HepG2 (cell line): ENCODE data around the gene SH2D3A. TPM values are rescaled to one million over a fixed set of nuclear protein-coding genes. Genes with fewer than 3 reads are reported as not detected.

Experiments
- ATM ChIP-seq: fragments of 450-650 bp; IDR thresholded peaks from 2 replicates; pipeline ENCODE4 v1.7.1; 2017; ENCODE audit warnings: mild to moderate bottlenecking, borderline replicate concordance
- DNMT3B ChIP-seq: conservative IDR thresholded peaks from 2 replicates; pipeline ENCODE4 v1.6.1; 2016; ENCODE audit warnings: missing biosample characterization, control low read depth
- FOXP4 ChIP-seq: sonication (generic); formaldehyde crosslinking; IDR thresholded peaks from 2 replicates; pipeline ENCODE4 v1.4.0; 2020; ENCODE audit warnings: missing genetic modification reagents
- NCOA5 ChIP-seq: sonication (generic); formaldehyde crosslinking; IDR thresholded peaks from 2 replicates; pipeline ENCODE4 v1.4.0; 2020; ENCODE audit warnings: missing genetic modification reagents
- PHF8 ChIP-seq: sonication (generic); formaldehyde crosslinking; IDR thresholded peaks from 2 replicates; pipeline ENCODE4 v1.5.0; 2020; ENCODE audit warnings: missing genetic modification reagents
- PRDM10 ChIP-seq: sonication (generic); formaldehyde crosslinking; IDR thresholded peaks from 2 replicates; pipeline ENCODE4 v1.4.0; 2020; ENCODE audit warnings: low read depth, missing genetic modification reagents
- SRY ChIP-seq: sonication (generic); formaldehyde crosslinking; IDR thresholded peaks from 2 replicates; pipeline ENCODE4 v1.8.0; 2022; ENCODE audit warnings: mild to moderate bottlenecking, missing genetic modification reagents
- ZFY ChIP-seq: sonication (generic); formaldehyde crosslinking; IDR thresholded peaks from 2 replicates; pipeline ENCODE4 v1.4.0; 2020; ENCODE audit warnings: missing genetic modification reagents
- ZMYM2 ChIP-seq: sonication (generic); formaldehyde crosslinking; IDR thresholded peaks from 2 replicates; pipeline ENCODE4 v1.8.0; 2022; ENCODE audit warnings: mild to moderate bottlenecking, missing genetic modification reagents
- ZNF274 ChIP-seq: sonication (generic); formaldehyde crosslinking; IDR thresholded peaks from 2 replicates; pipeline ENCODE4 v1.5.1; 2020; ENCODE audit warnings: mild to moderate bottlenecking, missing genetic modification reagents
- ZNF720 ChIP-seq: sonication (generic); formaldehyde crosslinking; IDR thresholded peaks from 2 replicates; pipeline ENCODE4 v1.4.0; 2020; ENCODE audit warnings: missing genetic modification reagents
- ZNF784 ChIP-seq: sonication (generic); formaldehyde crosslinking; IDR thresholded peaks from 2 replicates; pipeline ENCODE4 v1.5.1; 2020; ENCODE audit warnings: missing genetic modification reagents, mild to moderate bottlenecking, borderline replicate concordance
- ZNF850 ChIP-seq: sonication (generic); formaldehyde crosslinking; conservative IDR thresholded peaks from 2 replicates; pipeline ENCODE4 v1.9.0; 2021; ENCODE audit warnings: mild to moderate bottlenecking, missing genetic modification reagents
- ZNF883 ChIP-seq: sonication (generic); formaldehyde crosslinking; IDR thresholded peaks from 2 replicates; pipeline ENCODE4 v1.5.1; 2020; ENCODE audit warnings: mild to moderate bottlenecking, missing genetic modification reagents; ENCODE audit errors: not compliant biosample characterization
- polyA plus RNA-seq, 8 experiments: library from polyadenylated mRNA; depleted of rRNA in 3 of 8; stranded (reverse) in 7 of 8; unstranded in 1 of 8; fragments of >200 nt; fragmentation: Illumina TruSeq in 4 of 8; extraction: Trizol in 4 of 8; gene quantifications; 2 replicates each; pipeline versions ENCODE4 v1.2.1 to v1.2.3, GENCODE V29; 2011 to 2016; ENCODE audit warnings: low read depth in 4 of 8, missing spikeins in 1 of 8, mixed read lengths in 1 of 8; ENCODE audit not compliant: insufficient read depth in 1 of 8
- total RNA-seq, 5 experiments: library from RNA; depleted of rRNA; stranded (reverse); fragments of >200 nt; fragmentation: Illumina TruSeq; extraction: Trizol; gene quantifications; 2 replicates each; pipeline ENCODE4 v1.2.3, GENCODE V29; 2016; ENCODE audit warnings: low read depth in 1 of 5
- TF ChIP-seq, protein P1 (sequence below): IDR thresholded peaks from 2 replicates; pipeline ENCODE4 v1.6.1; 2012; ENCODE audit warnings: low read depth, low read length, improper control_type of control experiment
- TF ChIP-seq, protein P2 (sequence below), 2 experiments: sonication (generic) in 1 of 2; formaldehyde crosslinking in 1 of 2; IDR thresholded peaks; 2 replicates each; pipeline versions ENCODE4 v1.4.0 to v1.6.1; 2016 to 2020; ENCODE audit warnings: borderline replicate concordance in 1 of 2, low read depth in 1 of 2, mild to moderate bottlenecking in 1 of 2, missing genetic modification reagents in 1 of 2

The SH2D3A gene
- total and polyA plus RNA-seq, 2 of the 13 experiments (the other 11 are each of a cell fraction or from before 2014, with no cell fraction given), result 1.0 to 2.2 TPM

DNA sequence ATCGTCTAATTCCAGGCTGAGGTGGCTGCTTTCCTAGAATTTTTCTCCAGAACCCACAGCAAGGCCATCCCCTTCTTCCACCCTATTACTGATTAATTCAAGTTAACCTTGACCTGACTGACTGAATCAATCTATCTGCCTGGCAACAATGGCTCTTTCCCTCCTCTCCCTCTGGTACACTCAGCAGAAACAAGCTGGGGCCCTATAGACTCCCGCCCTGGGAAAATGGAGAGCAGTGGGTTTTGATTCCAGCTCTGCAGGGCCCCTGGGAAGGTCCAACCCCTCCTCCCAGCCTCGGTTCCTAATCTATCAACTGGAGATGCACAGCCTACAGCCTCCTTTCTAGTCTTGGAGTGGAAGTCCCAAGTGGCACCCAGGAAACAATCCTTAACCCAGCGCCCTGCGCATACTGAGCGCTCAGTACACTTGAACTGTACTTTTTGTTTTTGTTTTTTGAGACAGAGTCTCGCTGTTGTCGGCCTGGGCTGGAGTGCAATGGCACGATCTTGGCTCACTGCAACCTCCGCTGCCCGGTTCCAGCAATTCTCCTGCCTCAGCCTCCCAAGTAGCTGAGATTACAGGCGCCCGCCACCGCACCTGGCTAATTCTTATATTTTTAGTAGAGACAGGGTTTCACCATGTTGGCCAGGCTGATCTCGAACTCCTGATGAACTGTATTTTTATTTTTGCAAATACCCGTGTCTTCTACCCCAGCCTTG, 41.6 kb downstream of the SH2D3A start (continued):
- TF ChIP-seq PRDM10 (peak; percentile 62; the same call in 1 of the 2 replicates), ZNF720 (CRISPR knock-in tag) (no peak), NCOA5 (CRISPR knock-in tag) (no peak), ZNF274 (CRISPR knock-in tag) (no peak), FOXP4 (CRISPR knock-in tag) (peak; percentile 68; the same call in 1 of the 2 replicates), ZNF883 (CRISPR knock-in tag) (no peak), PHF8 (CRISPR knock-in tag) (peak; percentile 27; the same call in 1 of the 2 replicates), ATM (no peak), ZNF784 (CRISPR knock-in tag) (no peak; the same call in 1 of the 2 replicates), DNMT3B (CRISPR knock-in tag) (no peak), ZNF850 (CRISPR knock-in tag) (no peak), ZMYM2 (CRISPR knock-in tag) (no peak), SRY (no peak), ZFY (CRISPR knock-in tag) (0 out of 2 replicates have a peak, but pooled peaks have one; percentile 6)
- TF ChIP-seq, protein P1, sequence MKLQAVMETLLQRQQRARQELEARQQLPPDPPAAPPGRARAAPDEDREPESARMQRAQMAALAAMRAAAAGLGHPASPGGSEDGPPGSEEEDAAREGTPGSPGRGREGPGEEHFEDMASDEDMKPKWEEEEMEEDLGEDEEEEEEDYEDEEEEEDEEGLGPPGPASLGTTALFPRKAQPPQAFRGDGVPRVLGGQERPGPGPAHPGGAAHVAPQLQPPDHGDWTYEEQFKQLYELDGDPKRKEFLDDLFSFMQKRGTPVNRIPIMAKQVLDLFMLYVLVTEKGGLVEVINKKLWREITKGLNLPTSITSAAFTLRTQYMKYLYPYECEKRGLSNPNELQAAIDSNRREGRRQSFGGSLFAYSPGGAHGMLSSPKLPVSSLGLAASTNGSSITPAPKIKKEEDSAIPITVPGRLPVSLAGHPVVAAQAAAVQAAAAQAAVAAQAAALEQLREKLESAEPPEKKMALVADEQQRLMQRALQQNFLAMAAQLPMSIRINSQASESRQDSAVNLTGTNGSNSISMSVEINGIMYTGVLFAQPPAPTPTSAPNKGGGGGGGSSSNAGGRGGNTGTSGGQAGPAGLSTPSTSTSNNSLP, result peak; percentile 83
- TF ChIP-seq, protein P2, sequence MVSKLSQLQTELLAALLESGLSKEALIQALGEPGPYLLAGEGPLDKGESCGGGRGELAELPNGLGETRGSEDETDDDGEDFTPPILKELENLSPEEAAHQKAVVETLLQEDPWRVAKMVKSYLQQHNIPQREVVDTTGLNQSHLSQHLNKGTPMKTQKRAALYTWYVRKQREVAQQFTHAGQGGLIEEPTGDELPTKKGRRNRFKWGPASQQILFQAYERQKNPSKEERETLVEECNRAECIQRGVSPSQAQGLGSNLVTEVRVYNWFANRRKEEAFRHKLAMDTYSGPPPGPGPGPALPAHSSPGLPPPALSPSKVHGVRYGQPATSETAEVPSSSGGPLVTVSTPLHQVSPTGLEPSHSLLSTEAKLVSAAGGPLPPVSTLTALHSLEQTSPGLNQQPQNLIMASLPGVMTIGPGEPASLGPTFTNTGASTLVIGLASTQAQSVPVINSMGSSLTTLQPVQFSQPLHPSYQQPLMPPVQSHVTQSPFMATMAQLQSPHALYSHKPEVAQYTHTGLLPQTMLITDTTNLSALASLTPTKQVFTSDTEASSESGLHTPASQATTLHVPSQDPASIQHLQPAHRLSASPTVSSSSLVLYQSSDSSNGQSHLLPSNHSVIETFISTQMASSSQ (IDR thresholded peaks at IDR 0.05; ENCODE audit: low read depth), result peak; percentile 88
- TF ChIP-seq, protein P2 (CRISPR knock-in tag; IDR thresholded peaks at IDR 0.05; ENCODE audit: borderline replicate concordance), result peak; percentile 93
